A549 (cell line): ENCODE measurements around the gene GABPA. TPM values are rescaled to one million over a fixed set of nuclear protein-coding genes. Genes with fewer than 3 reads are reported as not detected.

Experiments used
- ATAC-seq, 2 experiments: fragments of 200-7000 bp in 1 of 2; fragments of >200 bp in 1 of 2; cut with Nextera tagmentation in 1 of 2; cut with Tn5 transposase in 1 of 2; 3 replicates each; pipeline versions ENCODE4 v1.8.0 to v1.9.1; 2018 to 2020; ENCODE audit warnings: mild to moderate bottlenecking in 1 of 2, moderate library complexity in 1 of 2
- CTCF ChIA-PET: fragments of 300-600 bp; sonication (Branson Sonifier 250); formaldehyde crosslinking; extraction: SDS; loops from one replicate; lab custom pipeline; 2021; ENCODE audit warnings: antibody characterized with exemption, inconsistent platforms; lab: Yijun Ruan, JAX
- POLR2A ChIA-PET: fragments of 350-600 bp; formaldehyde crosslinking; extraction: SDS; loops from one replicate; lab custom pipeline; 2021; ENCODE audit warnings: antibody characterized with exemption, inconsistent platforms; lab: Yijun Ruan, JAX
- DNase-seq, 2 experiments: peaks; one replicate each; pipeline versions ENCODE4 v3.0.0 to v3.0.0-alpha.2; 2011 to 2016; ENCODE audit warnings: low read depth in 1 of 2, low spot score in 1 of 2
- FAIRE-seq: peaks from 2 replicates; lab custom pipeline; 2011; peaks lifted over from hg19 to GRCh38; lab: Jason Lieb, UNC
- H3K27ac ChIP-seq, 2 experiments: fragments of >200 bp; sonication (Bioruptor Twin); formaldehyde crosslinking; 3 replicates each; pipeline ENCODE4 v1.5.1; 2016 to 2017
- H3K4me1 ChIP-seq: fragments of >200 bp; sonication (Bioruptor Twin); formaldehyde crosslinking; 3 replicates; pipeline ENCODE4 v1.6.1; 2016
- H3K4me2 ChIP-seq: fragments of >200 bp; sonication (Bioruptor Twin); formaldehyde crosslinking; 3 replicates; pipeline ENCODE4 v1.6.1; 2016
- H3K4me3 ChIP-seq: fragments of >200 bp; sonication (Bioruptor Twin); formaldehyde crosslinking; 3 replicates; pipeline ENCODE4 v1.5.1; 2016
- H3K9me3 ChIP-seq: fragments of >200 bp; sonication (Bioruptor Twin); formaldehyde crosslinking; 3 replicates; pipeline ENCODE4 v1.6.1; 2016
- BCL3 ChIP-seq: fragments of >200 bp; sonication (Bioruptor Twin); formaldehyde crosslinking; IDR thresholded peaks from 3 replicates; pipeline ENCODE4 v1.6.1; 2016
- CBX2 ChIP-seq: fragments of 200-600 bp; sonication (generic); IDR thresholded peaks from 2 replicates; pipeline ENCODE4 v1.6.1; 2016; ENCODE audit warnings: low read depth, mild to moderate bottlenecking, borderline replicate concordance
- CTCF ChIP-seq: fragments of >200 bp; sonication (Bioruptor Twin); formaldehyde crosslinking; IDR thresholded peaks from 3 replicates; pipeline ENCODE4 v1.5.1; 2016
- EHF ChIP-seq: fragments of 250-450 bp; sonication (Bioruptor Pico); IDR thresholded peaks from 2 replicates; pipeline ENCODE4 v1.5.0; 2020; ENCODE audit warnings: mild to moderate bottlenecking
- EP300 ChIP-seq, 2 experiments: fragments of >200 bp; sonication (Bioruptor Twin); formaldehyde crosslinking; IDR thresholded peaks; 2 replicates in 1 of 2; 3 replicates in 1 of 2; pipeline ENCODE4 v1.6.1; 2016 to 2017
- HDAC2 ChIP-seq: fragments of 200-600 bp; sonication (generic); IDR thresholded peaks from 2 replicates; pipeline ENCODE4 v1.6.1; 2016
- HOXA7 ChIP-seq: fragments of 250-450 bp; sonication (Bioruptor Pico); IDR thresholded peaks from 2 replicates; pipeline ENCODE4 v1.5.0; 2020; ENCODE audit warnings: mild to moderate bottlenecking, moderate library complexity
- JUN ChIP-seq, 2 experiments: fragments of >200 bp; sonication (Bioruptor Twin); formaldehyde crosslinking; IDR thresholded peaks; 2 replicates in 1 of 2; 3 replicates in 1 of 2; pipeline ENCODE4 v1.6.1; 2016 to 2017
- KDM5A ChIP-seq: fragments of 200-600 bp; sonication (generic); IDR thresholded peaks from 2 replicates; pipeline ENCODE4 v1.6.1; 2016; ENCODE audit warnings: antibody characterized with exemption, mild to moderate bottlenecking
- MAZ ChIP-seq: fragments of 150-350 bp; IDR thresholded peaks from 2 replicates; pipeline ENCODE4 v1.6.1; 2014; ENCODE audit warnings: antibody characterized with exemption, low read depth, low read length, borderline replicate concordance
- NPAS2 ChIP-seq: fragments of 250-450 bp; sonication (Bioruptor Pico); IDR thresholded peaks from 2 replicates; pipeline ENCODE4 v1.8.0; 2022; ENCODE audit warnings: mild to moderate bottlenecking, moderate library complexity, borderline replicate concordance
- PBX3 ChIP-seq: IDR thresholded peaks from 2 replicates; pipeline ENCODE4 v1.6.1; 2012
- PHF8 ChIP-seq: fragments of 200-600 bp; sonication (generic); IDR thresholded peaks from 2 replicates; pipeline ENCODE4 v1.6.1; 2016; ENCODE audit warnings: low read depth, mild to moderate bottlenecking, antibody characterized with exemption, moderate library complexity, borderline replicate concordance
- POLR2A ChIP-seq: IDR thresholded peaks from 2 replicates; pipeline ENCODE4 v1.6.1; 2012; ENCODE audit warnings: mild to moderate bottlenecking, low read length
- RAD21 ChIP-seq, 2 experiments: fragments of >200 bp in 1 of 2; sonication (Bioruptor Twin) in 1 of 2; formaldehyde crosslinking in 1 of 2; IDR thresholded peaks in 1 of 2; conservative IDR thresholded peaks in 1 of 2; 2 replicates in 1 of 2; 3 replicates in 1 of 2; pipeline ENCODE4 v1.6.1; 2012 to 2018; ENCODE audit warnings: inconsistent platforms in 1 of 2
- RFX5 ChIP-seq: fragments of 450-650 bp; IDR thresholded peaks from 2 replicates; pipeline ENCODE4 v1.7.1; 2014; ENCODE audit warnings: antibody characterized with exemption, mild to moderate bottlenecking, moderate library complexity
- SREBF2 ChIP-seq: fragments of 450-650 bp; IDR thresholded peaks from 2 replicates; pipeline ENCODE4 v1.6.1; 2014; ENCODE audit warnings: mild to moderate bottlenecking, moderate library complexity
- TFCP2L1 ChIP-seq: fragments of 250-450 bp; sonication (Bioruptor Pico); IDR thresholded peaks from 2 replicates; pipeline ENCODE4 v1.5.0; 2021; ENCODE audit warnings: mild to moderate bottlenecking
- ZFP36 ChIP-seq: fragments of 450-650 bp; IDR thresholded peaks from 2 replicates; pipeline ENCODE4 v1.6.1; 2014; ENCODE audit warnings: borderline replicate concordance; ENCODE audit not compliant: partially characterized antibody
- ZNF302 ChIP-seq: fragments of 250-450 bp; sonication (Bioruptor Pico); IDR thresholded peaks from 2 replicates; pipeline ENCODE4 v1.9.0; 2021; ENCODE audit warnings: inconsistent platforms, mild to moderate bottlenecking, moderate library complexity
- ZSCAN20 ChIP-seq: fragments of 250-450 bp; sonication (Bioruptor Pico); IDR thresholded peaks from 2 replicates; pipeline ENCODE4 v1.8.0; 2022; ENCODE audit warnings: mild to moderate bottlenecking, moderate library complexity
- WGBS: methylation state at CpG from one replicate; pipeline ENCODE4 v1.1.6; 2017; ENCODE audit errors: missing lambda C conversion rate; 5-methylcytosine and 5-hydroxymethylcytosine counted together
- polyA plus RNA-seq, 4 experiments: library from polyadenylated mRNA; depleted of rRNA in 3 of 4; stranded (reverse); fragments of >200 nt; fragmentation: RNase III in 1 of 4; extraction: RNeasy Plus Mini Kit Qiagen cat#74134 plus additional on column Dnase treatment in 1 of 4; gene quantifications; 2 replicates in 3 of 4; 3 replicates in 1 of 4; pipeline ENCODE4 v1.2.3, GENCODE V29; 2011 to 2017
- TF ChIP-seq, protein P1 (sequence below): fragments of 150-350 bp; IDR thresholded peaks from 2 replicates; pipeline ENCODE4 v1.6.1; 2014; ENCODE audit warnings: low read depth, mild to moderate bottlenecking, low read length

Gene GABPA
- polyA plus RNA-seq, 2 of the 4 experiments (the other 2 are of a cell fraction), result 7.3 to 17.3 TPM

DNA sequence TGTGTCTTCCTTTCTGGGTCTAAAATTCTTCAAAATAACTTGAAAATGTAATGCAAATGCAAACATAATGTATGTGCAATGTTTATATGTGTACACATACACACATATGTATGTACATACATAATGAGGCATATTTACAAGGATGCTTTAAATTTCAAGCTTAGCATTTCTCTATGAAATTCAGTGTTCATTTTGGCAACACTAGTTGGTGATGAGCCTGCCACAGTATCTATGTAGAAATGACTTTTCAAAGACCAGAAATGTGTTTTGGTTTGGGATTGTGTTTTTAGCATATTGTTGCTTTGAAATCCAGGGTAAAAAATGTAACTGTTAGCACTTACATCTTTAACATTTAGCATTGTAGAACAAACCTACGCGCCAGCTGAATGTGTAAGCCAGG is 10.1 kb downstream of the GABPA start:
- Histone ChIP-seq H3K4me2 (no peak overlapping the region), H3K9me3 (no peaks in the 10 kb centered on the region), H3K4me1 (no peaks in the 10 kb centered on the region), H3K4me3 (no peak overlapping the region), H3K27ac (no peak overlapping the region)
- CTCF ChIA-PET, result interaction anchor here (0.6 kb wide), 2 partner anchors 13 to 155 kb away, joined by 3 to 4 read pairs; no protein-coding TSS in a partner anchor
- no peak for ATAC-seq
- TF ChIP-seq JUN (IDR thresholded peaks at IDR 0.05), result no peak
- TF ChIP-seq NPAS2, result no peak
- no peak for TF ChIP-seq ZSCAN20 (CRISPR knock-in tag)
- no peak for TF ChIP-seq EHF (CRISPR knock-in tag)
- TF ChIP-seq ZFP36, result no peak
- TF ChIP-seq RAD21 (conservative IDR thresholded peaks at IDR 0.05 in 1 of 2, IDR thresholded peaks at IDR 0.05 in 1 of 2), result no peak
- no peak for TF ChIP-seq SREBF2
- TF ChIP-seq PHF8, result no peak
- TF ChIP-seq TFCP2L1, result no peak
- no peak for TF ChIP-seq ZNF302
- no peak for TF ChIP-seq EP300 (IDR thresholded peaks at IDR 0.05)
- TF ChIP-seq PBX3, result no peak
- TF ChIP-seq, protein P1, sequence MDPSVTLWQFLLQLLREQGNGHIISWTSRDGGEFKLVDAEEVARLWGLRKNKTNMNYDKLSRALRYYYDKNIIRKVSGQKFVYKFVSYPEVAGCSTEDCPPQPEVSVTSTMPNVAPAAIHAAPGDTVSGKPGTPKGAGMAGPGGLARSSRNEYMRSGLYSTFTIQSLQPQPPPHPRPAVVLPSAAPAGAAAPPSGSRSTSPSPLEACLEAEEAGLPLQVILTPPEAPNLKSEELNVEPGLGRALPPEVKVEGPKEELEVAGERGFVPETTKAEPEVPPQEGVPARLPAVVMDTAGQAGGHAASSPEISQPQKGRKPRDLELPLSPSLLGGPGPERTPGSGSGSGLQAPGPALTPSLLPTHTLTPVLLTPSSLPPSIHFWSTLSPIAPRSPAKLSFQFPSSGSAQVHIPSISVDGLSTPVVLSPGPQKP, result no peak
- no peak for TF ChIP-seq CTCF
- TF ChIP-seq CBX2, result no peak
- no peak for TF ChIP-seq BCL3
- TF ChIP-seq HOXA7 (CRISPR knock-in tag), result no peak
- TF ChIP-seq RFX5, result no peak
- TF ChIP-seq, all 56 proteins: peak for 0
- WGBS, result 98% methylated on average over 2 of the region's 2 CpGs
- no peak for DNase-seq
- FAIRE-seq, result no peak
- POLR2A ChIA-PET, result no interaction called here

GRCh38 chr21:25750085-25750484 is 15.3 kb downstream of the GABPA start:
- 91% methylated on average over 6 of the region's 6 CpGs for WGBS
- Histone ChIP-seq H3K4me1 (no peaks in the 10 kb centered on the region), H3K9me3 (no peaks in the 10 kb centered on the region), H3K4me3 (no peak overlapping the region), H3K4me2 (no peak overlapping the region), H3K27ac (no peak overlapping the region)
- TF ChIP-seq KDM5A, result no peak
- no peak for TF ChIP-seq POLR2A
- TF ChIP-seq HDAC2, result no peak
- TF ChIP-seq CBX2, result no peak
- no peak for TF ChIP-seq MAZ
- no peak for DNase-seq
- CTCF ChIA-PET, result no interaction called here
- FAIRE-seq, result no peak
- ATAC-seq, result no peak
- POLR2A ChIA-PET, result no interaction called here
